HT-29 (cell line): ENCODE data around the gene FMO2. TPM values are rescaled to one million over a fixed set of nuclear protein-coding genes. Genes with fewer than 3 reads are reported as not detected.

Source experiments
- DNase-seq: peaks from one replicate; pipeline ENCODE4 v3.0.0-alpha.2; 2015; ENCODE audit warnings: low spot score
- small RNA-seq: library from RNA; depleted of rRNA; stranded (forward); fragments of <200 nt; gene quantifications from one replicate; pipeline ENCODE3, GENCODE V24; 2014
- total RNA-seq: library from RNA; depleted of rRNA; stranded (reverse); fragments of >200 nt; shearing (Covaris generic); gene quantifications from 2 replicates; pipeline ENCODE4 v1.2.3, GENCODE V29; 2014; rRNA removed

The FMO2 gene
- total RNA-seq, 1 experiment from 2014 or later, result not detected

- no peak for DNase-seq
Measured at GRCh38 chr1:171256940-171257606, 72.0 kb downstream of the FMO2 start.

GRCh38 chr1:171257607-171258076 lies 72.5 kb downstream of the FMO2 start:
- no peak for DNase-seq

- DNase-seq, result no peak
Measured at GRCh38 chr1:171258429-171258828, 73.3 kb downstream of the FMO2 start.

DNA sequence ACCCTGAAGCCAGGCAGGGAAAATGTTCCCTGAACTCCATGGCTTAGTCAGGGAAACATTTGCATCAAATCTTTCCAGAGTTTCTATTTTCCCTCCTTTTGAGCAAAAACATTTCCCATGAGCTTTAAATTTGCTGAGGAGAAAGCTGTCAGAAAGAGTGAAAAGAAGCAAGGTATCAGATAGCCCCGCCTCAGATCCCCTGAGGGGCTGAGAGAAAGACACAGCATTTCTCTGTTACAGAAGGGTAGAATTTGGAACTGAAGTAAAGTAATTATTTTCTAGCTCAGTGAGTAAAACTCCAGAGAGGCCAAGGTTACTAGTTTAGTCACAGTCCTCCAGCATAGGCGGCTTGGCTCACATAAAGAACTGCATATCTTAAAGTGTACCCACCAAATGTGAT lies 73.8 kb downstream of the FMO2 start:
- DNase-seq, result no peak

Small RNAs within 50 kb of the gene (small RNA-seq; reads per million reads assigned to genes)
- not detected for gene RF00019

Other genes starting within 250 kb of the FMO2 start
- not detected in 2 replicates for gene MROH9, start 249.8 kb upstream of the FMO2 start, total RNA-seq
- not detected in 2 replicates for gene FMO3, start 94.4 kb upstream of the FMO2 start, total RNA-seq
- gene FMO1, start 63.2 kb downstream of the FMO2 start, total RNA-seq, result not detected in 2 replicates
- 1.5 TPM in 1 of 2 replicates, not detected in the other for gene FMO4, start 128.9 kb downstream of the FMO2 start, total RNA-seq